ENCODE results near the gene OSGIN1.

Gene OSGIN1, protein sequence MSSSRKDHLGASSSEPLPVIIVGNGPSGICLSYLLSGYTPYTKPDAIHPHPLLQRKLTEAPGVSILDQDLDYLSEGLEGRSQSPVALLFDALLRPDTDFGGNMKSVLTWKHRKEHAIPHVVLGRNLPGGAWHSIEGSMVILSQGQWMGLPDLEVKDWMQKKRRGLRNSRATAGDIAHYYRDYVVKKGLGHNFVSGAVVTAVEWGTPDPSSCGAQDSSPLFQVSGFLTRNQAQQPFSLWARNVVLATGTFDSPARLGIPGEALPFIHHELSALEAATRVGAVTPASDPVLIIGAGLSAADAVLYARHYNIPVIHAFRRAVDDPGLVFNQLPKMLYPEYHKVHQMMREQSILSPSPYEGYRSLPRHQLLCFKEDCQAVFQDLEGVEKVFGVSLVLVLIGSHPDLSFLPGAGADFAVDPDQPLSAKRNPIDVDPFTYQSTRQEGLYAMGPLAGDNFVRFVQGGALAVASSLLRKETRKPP

DNA sequence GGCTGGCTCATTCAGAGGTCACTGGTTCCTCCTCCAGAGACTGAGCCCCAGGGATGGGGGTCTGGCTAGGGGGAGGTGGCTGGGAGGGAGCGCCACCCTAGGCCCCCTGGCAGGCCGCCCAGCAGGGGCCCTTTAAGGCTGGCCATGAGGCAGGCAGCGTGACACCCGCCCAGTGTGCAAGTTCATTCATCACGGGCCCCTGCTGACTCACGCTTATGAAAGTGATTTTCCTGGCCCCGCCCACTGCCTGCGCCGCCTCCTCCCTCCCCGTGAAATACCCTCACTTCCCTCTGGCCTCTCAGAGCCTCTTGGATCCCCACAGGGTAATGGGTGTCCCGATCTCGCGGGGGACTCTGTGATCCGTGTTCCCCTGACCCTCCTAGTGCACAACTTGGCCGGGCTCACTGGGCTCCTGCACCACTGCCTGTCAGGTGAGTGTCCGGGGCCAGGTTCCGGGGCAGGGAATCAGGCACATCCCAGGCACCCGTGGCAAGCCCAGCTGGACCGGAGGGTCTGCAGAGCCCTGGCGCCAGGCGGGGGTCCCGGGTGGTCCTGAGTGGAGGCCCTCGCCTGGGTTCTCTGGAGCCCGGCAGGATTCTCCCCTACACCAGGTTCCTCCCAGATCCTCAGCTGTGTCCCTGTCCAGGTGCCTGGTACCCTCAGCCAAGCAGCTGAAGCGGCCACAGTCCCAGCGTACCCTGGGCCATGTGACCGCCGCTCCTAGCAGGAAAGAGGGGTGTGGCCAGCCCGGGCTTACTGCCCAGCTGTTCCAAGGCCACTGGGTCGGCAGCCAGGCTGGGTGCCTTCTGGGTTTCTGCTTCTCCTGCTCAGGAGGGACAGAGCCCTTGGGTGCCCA, at the start of gene OSGIN1:
Gene OSGIN1 (plus strand): TSS at position 301 of the 856 bp plus-strand sequence. CDS start 4,432 bp downstream, outside the sequence.
- DNase-seq (ENCODE audit: low spot score) = peak; percentile 33

DNA sequence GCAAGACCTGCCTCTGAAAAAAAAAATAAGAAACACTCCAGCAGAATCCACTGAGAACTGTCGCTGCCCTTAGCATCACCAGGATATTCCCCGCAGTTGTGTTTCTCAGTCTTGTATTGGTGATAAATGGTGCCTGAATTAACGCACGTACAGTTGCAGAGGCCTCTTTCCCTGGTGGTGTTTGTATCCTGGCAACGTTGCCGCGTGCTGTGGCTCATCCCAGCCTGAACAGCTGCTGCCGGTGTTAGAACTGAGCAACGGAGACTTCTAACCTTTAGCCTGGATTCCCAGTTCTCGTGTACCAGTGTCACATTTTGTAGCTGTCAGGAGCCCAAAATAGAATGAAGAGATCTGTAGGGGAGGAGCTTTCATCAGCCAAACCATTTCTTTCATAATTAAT, 49.3 kb upstream of the OSGIN1 start:
- no peak for DNase-seq (ENCODE audit: low spot score)

DNA sequence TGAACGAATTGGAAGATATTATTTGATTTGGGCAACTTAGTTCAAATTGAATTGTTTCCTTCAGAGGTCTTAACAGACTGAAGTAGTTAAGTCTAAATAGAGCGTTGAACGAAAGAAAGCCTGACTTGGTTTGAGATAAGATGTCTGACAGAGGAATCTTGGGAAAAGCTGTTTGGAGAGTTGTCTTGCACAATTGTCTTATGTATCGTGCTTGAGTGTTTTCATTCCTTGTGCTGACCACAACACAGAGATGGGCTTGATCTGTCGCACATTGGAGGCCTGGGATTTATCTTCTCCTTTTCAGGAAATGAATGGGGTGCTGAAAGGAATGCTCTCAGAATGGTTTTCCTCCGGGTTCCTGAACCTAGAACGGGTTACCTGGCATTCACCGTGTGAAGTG, 46.4 kb upstream of the OSGIN1 start:
- DNase-seq (ENCODE audit: low spot score) = no peak

DNA sequence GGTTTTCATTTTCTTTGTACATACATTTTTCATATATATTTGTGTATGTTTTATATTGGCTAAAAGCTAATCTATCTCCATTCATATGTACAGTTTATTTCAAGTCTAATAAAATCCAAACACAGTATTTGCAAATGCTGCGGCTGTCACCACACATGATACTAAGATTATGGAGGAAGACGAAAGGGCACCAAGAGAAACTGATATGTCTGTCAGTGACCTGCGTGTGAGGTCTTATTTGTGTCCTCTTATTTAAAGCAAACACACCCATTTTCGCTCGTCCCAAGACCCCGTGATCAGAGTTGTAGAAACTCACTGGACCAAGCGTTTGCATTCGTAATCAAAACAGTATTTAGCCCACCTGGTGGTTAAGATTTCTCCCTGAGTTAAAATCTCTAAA, 45.9 kb upstream of the OSGIN1 start:
- DNase-seq (ENCODE audit: low spot score) = no peak

DNA sequence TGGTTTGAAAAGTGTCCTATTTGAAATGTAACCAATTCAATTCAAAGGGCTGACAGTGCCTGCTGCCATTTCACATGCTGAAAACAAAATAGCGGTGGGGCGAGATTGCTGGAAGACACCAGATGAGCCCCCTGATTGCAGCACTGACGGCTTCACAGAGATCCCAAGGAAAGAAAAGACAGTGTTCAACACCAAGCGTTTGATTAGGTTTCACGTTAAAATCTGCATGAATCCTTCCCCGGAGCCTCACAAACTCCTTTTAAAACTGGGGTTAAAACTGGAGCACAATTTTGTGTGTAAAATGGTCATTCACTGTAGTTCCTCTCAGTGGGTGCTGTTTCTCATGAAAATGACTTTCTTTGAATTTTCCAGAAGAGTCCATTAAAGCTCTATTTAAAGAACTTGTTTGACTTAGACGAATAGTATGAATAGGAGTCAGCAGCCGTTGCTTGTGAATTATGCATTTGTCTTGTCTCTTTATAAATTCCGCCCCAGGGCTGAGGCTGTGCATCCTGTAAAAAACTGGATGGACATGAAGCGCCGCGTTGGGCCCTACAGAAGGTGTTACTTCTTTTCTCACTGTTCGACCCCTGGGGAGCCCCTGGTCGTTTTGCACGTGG, 45.3 kb upstream of the OSGIN1 start:
- DNase-seq (ENCODE audit: low spot score) = no peak

DNA sequence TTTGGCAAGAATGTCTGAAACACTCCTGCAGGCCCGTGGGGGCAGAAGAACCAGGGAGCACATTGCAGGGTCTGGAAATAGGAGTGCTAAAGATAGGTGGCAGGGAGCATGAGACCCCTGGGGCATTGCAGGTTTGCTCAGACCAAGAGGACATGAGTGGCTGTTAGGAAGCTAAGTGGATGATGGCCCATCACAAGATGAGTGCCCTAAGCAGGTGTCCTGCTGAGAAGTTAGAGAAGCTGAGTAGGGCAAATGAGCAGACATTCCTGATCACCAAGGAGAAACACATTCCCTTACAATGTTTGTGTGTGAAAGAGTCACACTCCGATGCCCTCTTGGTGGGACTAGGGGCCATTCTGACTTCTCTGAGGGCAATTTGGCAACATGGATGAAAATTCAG, 44.2 kb upstream of the OSGIN1 start:
- DNase-seq (ENCODE audit: low spot score) = no peak

DNA sequence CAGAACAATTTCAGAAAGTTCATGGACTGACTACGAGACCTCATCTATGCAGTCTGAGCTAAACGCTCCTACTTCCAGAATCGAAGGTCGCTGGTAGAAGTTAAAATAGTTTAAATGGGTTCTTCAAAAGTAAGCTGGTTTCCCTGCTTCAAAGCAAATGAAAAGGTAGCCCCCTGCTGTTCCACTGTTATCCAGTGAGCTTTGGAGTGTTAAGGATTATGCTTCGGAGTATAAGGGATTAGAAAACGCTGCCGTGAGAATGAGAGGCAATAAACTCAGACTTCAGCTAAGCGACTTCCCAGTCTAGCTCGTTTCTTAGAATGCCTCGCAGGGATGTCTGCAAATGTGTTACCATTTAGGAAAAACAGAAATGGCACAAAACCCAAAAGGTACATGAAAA, 41.8 kb upstream of the OSGIN1 start:
- DNase-seq (ENCODE audit: low spot score) = no peak

DNA sequence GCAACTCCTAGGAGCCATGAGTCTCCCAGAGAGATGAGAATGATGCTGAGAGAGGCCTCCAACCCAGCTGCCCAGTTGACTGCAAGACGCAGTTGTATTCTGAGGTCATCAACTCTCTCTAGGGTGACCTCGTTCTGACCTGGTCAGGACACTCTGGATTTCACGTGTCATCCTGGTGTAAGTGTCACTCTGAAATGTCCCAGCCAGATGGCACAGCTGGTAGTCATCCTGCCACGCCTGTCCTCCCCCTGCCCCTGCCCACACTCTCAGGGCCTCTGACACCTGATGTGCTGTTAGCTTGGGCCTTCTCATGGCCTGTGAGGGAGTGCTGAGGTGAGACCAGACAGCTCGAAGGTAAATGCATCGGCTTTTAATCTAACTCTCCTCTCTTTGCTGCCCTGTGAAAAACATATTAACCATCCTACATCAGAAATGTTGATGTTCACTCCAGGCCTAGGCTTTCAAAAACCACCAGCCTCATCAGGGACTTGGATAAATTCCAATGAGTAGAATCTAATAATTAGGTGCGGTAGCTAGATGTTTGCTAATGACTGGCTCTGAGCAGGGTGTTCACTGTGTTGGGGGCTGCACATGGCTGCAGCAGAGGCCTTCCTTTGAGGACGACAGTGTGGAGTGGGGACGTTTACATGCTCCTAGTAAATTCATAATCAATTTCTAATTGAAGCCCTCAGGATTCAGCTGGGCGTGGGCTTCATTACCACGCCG, 40.4 kb upstream of the OSGIN1 start:
- DNase-seq (ENCODE audit: low spot score) = no peak

DNA sequence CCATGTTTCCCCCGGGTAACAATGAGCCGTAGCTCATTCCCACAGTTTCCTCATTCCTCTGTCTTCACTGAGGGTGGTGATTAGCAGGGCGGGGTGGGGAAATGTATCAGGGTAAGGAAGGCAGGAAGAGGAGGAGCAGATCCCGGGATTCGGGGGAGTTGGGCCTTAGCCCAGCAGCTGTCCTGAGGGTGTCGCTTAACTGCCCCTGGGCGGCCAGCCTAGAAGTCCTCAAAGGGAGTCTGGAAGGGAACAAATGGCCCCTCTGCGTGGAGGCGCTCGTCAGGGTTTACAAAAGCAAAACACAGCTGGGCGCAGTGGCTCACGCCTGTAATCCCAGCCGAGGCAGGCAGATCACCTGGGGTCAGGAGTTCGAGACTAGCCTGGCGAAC, 39.8 kb upstream of the OSGIN1 start:
- DNase-seq (ENCODE audit: low spot score) = no peak

DNA sequence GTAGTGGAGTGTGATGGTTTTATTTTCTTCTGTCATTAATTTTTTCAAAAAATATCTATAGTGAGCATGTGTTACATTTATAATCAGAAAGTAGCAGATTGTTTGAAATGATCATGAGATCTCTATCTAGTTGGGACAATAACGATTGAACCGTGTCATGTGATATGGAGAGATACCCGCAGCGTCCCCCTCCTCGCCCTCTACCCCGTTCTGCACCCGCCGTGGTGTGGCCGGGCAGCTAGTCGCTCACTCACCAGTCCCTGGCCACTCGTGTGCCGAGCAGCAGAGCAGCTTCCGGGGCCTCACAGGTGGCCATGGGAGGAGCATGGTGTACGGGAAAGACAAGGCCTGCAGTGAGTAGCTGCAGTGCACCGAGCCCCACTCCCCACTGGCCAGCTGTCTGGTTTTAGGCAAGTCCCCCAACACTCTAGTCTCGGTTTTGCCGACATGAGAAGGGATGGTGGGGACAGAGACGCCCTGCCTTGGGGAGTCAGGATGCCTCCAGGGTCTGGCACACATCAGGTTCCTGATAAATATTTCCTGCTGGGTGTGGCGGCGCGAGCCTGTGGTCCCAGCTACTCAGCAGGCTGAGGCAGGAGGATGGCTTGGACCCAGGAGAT, 38.8 kb upstream of the OSGIN1 start:
- no peak for DNase-seq (ENCODE audit: low spot score)

DNA sequence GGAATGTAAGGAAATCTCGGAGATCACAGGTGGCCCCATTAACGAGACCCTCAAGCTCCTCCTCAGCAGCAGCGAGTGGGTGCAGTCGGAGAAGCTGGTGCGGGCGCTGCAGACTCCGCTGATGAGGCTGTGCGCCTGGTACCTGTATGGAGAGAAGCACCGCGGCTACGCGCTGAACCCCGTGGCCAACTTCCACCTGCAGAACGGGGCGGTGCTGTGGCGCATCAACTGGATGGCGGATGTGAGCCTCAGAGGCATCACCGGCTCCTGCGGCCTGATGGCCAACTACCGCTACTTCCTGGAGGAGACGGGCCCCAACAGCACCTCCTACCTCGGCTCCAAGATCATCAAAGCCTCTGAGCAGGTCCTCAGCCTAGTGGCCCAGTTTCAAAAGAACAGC, 38.0 kb upstream of the OSGIN1 start:
- no peak for DNase-seq (ENCODE audit: low spot score)

DNA sequence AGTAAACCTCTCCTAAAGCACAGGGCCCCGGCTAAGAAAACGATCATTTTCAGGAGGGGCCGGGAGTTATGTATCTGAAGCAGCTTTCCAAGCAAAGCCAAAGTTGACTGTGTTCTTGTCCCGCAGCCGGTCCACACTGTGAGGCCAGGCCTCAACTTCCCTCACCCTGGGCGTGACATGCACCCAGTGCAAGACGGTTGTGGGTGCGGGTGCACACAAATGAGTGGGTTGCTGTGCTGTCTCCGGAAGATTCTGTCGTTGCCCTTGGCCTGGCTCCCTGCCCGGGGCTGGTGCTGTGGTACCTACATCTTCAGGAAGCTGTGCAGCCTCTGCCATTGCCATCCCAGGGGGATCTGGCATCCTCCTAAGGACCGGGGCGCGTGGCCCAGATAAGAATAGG, 37.5 kb upstream of the OSGIN1 start:
- no peak for DNase-seq (ENCODE audit: low spot score)

DNA sequence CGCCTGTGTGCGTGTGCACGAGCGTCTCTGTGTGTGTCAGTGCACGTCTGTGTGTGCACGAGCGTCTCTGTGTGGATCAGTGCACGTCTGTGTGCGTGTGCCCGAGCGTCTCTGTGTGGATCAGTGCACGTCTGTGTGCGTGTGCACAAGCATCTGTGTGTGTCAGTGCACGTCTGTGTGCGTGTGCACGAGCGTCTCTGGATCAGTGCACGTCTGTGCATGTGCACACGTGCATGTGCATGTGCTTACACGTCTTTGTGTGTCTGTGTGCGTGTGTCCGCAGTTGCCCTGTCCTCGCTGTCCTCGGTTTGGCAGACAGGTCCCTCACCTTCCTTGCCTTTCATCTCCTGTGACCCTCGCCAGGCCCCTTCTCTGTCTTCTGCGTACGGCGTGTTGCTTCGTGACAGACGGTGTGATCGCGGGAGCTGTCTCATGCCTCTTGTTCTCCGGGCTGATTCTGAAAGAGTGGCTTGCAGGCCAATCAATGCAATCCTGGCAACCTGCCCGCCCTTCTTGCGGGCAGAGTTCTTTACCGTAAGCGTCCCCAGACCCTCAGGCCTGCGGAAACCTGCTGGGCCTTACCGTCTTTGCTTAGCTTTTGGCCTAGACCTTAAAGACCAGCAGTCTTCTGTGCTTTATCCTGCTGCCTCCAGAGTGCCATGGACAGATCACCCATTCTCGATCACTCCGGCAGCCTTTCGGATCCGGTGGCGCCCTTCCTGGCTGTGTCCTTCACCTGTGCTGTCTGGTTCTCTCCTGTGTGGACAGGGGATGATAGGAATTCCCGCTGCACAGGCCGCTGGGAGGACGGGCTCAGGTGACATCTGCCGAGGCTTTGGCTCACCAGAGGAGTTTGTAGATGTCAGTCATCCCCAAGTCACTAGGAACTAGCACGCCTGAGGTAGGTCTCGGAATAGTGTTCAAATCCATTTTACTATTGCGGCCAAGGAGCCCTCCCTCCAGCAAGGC, 35.6 kb upstream of the OSGIN1 start:
- no peak for DNase-seq (ENCODE audit: low spot score)

DNA sequence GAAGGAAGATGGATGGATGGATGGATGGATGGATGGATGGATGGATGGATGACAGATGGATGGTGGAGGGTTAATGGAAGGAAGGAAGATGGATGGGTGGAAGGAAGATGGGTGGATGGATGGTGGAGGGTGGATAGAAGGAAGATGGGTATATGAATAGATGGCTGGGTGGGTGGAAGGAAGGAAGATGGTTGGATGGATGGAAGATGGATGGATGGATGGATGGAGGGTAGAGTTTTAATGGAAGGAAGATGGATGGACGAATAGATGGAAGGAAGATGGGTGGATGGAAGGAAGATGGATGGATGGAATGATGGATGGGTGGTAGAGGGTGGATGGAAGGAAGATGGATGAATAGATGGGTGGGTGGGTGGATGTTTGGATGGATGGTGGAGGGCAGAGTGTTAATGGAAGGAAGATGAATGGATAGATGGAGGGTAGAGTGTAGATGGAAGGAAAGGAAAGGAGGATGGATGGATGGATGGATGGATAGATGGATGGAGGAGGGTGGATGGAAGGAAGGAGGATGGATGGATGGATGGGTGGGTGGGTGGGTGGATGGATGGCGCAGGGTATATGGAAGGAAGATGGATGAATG, 32.0 kb upstream of the OSGIN1 start:
- DNase-seq (ENCODE audit: low spot score) = no peak

DNA sequence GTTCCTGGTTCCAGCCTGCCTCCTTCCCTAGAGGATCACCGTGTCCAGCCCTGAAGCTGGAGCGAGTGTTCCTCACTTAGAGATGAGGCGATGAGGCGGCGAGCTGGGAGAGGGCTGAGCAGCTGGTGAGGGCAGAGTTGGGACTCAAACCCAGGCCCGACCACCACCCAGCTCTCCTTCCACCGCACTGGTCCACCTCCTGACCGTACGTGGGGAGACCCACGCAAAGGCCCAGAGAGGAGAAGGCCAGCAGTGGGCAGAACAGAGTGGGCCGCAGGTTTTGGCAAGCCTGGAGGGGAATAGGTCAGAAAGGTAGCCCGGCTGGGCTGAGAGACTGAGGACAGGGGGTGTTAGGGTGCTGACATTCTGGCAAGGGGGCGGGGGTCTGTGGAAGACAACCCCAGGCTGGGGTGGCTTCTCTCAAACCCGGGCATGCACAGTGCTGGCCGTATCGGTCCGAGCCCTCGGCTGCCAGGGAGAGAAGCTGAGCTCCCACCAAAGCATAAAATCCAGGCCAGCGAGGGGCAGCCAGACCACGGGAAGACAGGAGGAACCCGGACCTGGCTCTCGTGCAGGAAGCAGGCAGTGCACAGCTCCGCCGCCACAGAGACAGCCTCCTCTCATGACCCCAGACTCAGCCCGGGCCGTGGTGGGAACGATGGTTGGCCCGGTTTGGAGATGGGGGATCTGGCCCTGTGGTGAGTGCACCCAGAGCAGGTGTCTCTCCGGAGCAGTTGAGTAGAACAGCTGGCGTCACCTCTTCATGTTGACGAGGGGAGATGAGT, 29.3 kb upstream of the OSGIN1 start:
- DNase-seq (ENCODE audit: low spot score) = no peak

DNA sequence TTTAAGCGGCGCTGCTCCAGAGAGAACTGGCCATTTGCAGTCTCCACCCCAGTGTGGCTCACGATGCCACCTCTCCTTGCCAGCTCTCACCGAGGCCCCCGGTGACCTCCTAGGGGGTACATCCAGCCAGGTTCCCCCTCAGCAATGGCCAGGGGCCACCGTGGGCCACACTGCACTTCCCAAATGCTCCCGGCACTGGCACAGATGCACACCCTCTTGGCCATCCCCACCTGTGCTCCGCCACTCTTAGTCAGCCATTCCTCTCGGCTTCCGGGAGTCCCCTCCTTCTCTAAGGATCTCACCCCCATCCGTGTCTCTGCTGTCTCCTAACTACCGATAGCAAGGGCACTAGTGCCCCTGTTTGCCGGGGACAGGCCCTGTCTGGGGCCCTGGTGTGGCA, 28.4 kb upstream of the OSGIN1 start:
- DNase-seq (ENCODE audit: low spot score) = no peak

DNA sequence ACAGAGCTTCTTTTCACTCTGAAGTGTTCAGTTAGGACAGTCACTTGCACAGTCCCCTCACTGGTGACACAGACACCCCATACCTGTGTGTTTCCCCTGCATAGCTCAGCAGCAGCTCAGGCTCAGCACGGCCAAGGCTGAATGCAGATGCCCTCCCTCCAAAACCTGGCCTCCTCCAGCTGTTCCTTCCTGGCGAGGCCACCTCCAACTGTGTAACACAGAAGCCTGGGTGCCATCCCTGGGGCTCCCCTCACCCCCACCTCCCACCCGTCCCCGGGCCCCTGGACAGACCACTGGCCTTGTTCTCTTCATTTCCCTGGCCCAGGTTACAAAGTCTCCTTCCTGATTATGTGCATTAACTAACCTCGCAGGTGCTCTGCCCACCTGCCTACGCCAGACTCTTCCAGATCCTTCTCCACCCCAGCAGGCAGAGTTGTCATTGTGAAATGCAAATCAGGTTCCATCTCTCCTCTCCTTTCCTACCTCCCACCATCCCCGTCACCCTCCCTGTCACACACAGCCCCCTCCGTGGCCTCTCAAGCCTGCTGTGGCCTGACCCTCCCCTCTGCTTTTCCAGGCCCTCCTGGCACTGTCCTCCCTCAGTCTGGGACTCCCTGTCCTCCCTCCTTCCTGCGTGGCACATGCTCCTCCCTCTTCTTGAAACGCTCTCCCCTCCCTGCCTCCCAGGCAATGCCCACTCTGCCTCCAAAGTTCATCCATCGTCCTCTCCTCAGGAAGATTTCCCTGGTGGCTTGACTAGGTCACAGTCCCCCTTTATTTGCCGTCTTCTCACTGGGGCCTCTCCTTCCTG, 27.7 kb upstream of the OSGIN1 start:
- no peak for DNase-seq (ENCODE audit: low spot score)
